Activated CD4-positive, alpha-beta T cell treated with anti-CD3 and anti-CD28 coated beads for 4 hours (primary cell): ENCODE results near the gene ATP12A.

Source experiments
- DNase-seq, 2 donors: peaks; one replicate each; pipeline ENCODE4 v3.0.0-alpha.2; 2020

The ATP12A gene

DNA sequence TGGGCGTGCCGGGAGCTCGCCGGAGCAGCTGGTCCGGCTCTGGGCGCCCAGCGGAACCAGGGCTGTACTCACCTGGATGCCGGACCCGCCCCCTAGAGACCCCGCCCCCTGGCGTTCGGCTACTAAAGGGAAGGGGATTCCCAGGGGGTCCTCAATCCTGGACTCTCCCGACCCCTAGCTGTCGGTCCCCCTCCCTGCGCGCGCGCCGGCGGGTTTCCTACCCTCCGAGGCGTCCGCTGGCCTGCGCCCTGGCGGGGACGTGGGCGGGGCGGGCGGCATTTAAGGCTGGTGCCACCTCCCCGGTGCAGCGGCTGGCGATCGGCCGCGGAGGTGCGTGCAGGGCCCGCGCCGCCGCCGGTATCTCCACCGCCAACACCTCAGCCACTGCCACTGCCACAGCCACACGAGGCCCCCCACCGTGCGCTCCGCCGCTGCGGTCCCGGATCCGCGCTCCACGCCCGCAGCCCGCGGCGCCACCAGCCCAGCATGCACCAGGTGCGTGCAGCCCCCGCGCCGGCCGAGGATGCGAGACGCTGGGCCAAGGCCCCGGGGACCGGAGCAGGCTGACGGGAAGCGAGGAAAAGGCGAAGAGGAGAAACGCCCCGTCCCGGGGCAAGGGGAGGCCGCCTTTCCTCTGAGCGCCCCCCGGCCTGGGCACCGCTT is at the start of gene ATP12A:
Gene ATP12A (plus strand): TSS at position 151 of the 663 bp plus-strand sequence. CDS start 336 bp downstream, at position 487.
- peak; percentile 23 to 29 for DNase-seq

DNA sequence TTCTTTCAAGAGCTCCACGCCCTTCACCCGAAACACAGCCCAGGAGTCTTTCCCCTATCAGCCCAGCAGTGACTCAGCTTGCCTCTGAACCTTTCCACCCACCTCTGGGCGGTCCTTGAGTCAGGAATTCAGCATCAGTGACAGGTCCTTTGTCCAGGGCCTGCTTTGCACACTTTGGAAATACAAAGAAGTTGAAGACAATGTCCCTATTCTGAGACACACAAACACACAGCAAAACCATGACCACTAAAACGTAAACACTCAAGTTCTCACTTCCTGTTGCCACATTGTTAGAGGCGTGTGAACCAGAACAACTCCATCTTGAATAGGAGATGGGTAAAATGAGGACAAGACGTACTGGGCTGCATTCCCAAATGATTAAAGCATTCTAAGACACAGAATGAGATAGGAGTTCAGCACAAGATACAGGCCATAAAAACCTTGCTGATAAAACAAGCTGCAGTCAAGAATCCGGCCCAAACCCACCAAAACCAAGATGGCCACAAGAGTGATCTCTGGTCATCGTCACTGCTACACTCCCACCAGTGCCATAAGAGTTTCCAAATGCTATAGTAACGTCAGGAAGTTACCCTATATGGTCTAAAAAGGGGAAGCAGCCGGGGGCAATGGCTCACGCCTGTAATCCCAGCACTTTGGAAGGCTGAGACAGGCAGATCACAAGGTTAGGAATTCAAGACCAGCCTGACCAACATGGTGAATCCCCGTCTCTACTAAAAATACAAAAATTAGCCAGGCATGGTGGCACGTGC is 49.2 kb upstream of the ATP12A start:
- no peak for DNase-seq

DNA sequence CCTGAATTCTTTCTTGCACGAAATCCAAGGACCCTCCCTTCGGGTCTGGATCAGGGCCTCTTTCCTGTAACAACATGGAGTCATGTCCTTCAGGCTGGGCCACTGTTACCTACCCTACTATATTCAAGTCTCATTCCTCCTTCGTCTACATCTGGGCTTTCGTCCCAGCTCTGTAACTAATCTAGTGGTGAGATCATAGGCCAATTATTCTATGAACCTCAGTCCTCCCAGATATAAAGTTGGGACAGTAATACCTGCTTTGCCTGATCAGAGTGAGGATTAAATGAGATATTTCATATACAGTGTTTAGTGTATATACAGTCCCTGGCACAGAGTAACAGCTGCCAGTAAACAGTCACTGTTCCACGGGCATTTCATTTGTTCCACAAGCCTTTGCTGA is 48.3 kb upstream of the ATP12A start:
- DNase-seq = no peak

DNA sequence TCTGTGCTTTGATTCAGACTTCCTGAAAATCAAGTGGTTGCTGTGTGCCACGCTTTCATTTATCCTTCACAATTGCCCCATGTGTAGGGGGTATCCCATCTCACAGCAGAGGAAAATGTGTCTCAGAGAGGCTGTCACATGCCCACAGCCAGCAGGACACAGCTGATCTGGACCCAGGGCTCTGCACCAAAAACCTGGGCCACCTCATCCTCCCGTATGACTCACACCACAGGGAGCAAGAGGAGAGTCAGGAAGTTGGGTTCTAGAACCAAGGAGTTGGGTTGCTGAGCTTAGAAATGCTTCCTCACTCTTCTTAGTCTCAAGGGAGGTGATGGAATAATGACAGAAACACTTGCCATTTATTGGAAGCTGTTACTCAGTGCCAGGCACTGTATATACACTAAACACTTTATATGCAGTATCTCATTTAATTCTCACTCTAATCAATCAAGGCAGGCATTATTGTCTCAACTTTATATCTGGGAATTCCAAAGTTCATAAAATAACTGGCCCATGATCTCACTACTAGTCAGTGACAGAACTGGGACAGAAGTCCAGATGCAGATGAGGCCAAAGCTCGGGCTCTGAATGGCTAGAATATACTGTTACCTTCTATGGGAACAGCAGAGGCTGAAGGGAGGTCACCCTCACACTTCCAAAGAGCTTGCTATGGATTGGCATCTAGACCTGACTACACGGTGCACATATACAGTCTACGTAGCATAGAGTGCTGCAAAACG is 47.7 kb upstream of the ATP12A start:
- no peak for DNase-seq

DNA sequence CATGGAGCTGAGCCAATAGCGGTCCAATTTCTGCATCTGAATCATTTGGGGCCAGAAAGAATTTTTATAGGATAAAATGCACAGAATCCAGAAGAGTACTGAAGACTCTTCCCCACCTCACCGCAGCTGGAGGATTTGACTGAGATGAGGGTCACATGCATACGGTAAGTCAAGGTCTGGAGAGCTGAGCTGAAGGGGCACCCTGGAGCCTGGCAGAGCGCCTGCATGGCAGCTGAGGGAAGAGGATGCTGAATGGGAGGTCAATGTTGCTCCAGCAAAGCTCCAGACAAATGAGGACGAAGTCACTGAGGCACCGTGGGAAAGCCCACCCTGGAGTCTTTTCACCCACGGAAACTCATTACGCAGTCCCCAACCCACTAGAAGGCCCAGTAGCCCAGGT is 43.4 kb upstream of the ATP12A start:
- no peak for DNase-seq

DNA sequence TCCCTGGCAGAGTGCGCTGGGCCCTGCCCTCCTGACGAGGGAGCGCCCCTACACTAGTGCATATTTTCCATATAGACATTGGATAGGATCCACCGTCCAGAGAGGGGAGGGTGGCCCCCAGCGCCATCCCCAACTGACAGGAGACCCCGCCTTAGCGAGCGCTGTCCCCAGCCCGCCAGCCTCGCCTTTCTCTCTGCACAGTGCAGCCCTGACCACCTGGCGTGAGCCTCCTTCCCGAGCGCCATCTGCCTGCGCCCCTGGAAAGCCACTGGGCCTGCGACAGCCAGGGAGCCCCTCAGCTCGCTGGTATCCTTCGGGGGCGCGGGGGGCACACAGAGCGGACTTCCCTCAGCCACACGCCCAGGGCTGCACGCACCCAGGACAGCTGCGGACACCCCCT is 42.1 kb upstream of the ATP12A start:
- no peak for DNase-seq

DNA sequence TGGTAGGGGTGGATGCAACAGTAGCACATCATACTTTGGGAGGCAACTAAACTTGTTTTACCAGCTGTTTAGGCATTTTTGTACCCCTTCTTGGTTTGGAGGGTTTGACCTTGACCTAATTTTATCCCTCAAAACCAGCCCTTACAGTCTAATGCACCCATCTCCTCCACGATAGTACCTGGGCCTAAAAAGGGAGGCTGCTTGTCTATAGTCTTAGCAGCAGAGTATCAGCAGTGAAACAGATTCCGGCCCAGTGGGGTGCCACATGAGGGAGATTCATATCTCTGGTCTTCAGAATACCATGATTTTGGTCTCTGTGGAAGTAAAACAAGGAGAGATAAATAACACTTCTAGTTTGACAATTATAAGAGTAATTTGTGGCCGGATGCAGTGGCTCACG is 39.5 kb upstream of the ATP12A start:
- no peak for DNase-seq

DNA sequence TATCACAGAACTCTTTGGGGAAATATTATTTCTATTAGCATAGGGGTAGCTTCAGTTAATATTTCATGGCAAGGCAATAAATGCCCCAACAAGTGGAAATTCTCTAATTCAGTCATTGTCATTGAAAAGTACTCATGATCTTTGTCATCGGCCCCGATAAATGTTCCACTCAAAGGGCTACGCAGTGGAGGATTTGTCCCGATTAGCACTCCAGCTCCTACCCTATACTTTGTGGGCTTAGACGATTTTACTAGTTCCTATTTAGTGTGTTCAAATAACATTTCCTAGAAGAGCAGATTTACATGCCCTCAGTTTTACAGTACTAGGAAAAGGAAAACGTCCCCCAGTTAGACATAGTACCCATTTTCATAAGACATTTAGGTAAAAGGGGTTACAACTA is 38.0 kb upstream of the ATP12A start:
- DNase-seq = no peak

DNA sequence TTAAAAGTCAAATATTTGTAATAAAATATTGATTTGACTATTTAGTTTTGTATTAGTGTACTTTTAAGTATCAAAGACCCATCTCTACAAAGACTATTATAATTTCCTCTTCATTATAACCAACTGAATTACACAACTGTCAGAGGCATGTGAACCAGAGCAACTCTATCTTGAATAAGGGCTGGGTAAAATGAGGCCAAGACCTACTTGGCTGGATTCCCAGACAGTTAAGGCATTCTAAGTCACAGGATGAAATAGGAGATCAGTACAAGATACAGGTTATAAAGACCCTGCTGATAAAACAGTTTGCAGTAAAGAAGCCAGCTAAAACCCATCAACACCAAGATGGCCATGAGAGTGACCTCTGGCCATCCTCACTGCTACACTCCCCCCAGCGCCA is 36.2 kb upstream of the ATP12A start:
- DNase-seq = no peak

DNA sequence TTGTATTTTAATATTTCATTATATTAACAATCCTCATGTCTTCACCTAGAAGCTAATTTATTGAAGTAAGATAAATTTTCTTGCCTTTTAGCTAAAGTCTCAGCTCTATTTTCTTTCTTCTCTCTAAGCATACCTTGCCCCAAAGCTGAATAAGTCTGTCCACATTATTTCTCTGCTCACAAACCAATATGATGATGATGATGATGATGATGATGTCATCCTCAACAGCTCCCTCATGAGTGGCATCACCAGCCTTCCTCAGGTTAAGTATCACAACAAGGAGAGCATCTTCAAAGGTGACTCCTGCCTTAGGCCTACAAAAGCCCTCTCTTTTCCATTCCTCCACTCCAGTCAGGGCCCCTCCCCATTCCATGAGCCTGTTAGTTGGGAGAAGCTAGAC is 31.9 kb upstream of the ATP12A start:
- DNase-seq = no peak

DNA sequence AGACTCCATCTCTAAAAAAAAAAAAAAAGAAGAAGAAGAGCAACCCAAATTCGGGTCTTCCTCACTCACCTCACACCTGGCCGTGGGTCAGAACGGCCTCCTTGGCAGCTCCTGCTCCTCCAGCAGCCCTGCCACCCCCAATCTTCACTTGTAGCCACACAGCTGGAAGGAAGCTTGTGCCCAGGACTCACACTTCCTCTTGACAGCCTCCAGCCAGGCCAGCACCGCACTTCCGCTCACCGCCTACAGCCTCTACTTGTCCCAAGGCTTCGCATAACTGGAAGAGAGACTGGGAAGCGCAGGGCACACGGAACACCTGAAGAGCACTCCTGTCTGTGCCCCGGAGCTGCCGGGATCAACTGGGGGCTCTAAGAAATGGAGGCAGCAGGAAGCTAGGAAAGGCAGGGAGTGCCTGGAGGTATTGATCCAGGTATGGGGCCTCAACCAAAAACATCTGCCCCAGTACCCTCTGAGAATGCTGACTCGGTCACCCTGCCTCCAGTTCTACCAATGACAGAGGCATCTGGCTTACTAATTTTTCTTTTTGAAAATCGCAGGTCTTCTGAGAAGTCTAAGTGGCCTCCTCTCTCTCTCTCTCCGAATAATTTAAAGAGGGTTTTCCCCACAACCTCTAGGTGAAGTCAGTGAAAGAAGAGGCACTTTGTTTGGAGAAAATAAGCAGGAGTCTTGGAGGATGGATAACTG is 31.1 kb upstream of the ATP12A start:
- DNase-seq = no peak

DNA sequence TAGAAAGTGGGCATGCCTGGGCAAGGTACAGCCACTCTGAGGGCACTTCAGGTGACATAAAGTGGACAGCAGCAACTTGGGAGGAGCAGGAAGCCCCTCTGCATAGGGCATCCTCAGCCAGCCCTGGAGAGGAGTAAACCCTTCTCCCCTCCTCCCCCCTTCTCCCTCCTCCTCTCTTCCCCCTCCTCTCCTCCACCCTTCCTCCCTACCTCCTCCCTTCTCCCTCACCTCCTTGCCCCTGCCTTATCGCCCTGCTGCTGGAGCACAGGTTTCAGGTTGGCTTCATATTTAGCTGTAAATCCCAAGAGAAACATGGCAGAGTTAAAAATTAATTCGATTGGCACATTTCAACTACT is 30.5 kb upstream of the ATP12A start:
- DNase-seq = no peak

DNA sequence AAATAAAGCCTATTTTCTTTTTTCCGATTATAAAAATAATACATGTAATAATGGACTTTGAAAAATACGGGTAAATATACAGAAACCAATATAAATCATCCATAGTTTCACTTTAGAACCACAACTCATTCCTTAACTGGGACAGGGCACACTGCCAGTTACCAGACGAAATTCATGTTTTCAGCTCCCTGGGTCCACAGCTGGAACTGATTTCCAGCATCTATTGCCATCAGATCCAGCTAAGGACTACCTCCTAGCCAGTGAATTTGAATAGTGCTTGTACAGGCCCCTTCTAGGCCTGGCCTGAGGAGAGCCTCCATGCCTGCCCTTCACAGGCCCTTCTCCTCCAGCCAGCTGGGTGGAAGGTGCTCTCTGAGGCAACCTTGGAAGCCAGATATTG is 30.0 kb upstream of the ATP12A start:
- DNase-seq = no peak

DNA sequence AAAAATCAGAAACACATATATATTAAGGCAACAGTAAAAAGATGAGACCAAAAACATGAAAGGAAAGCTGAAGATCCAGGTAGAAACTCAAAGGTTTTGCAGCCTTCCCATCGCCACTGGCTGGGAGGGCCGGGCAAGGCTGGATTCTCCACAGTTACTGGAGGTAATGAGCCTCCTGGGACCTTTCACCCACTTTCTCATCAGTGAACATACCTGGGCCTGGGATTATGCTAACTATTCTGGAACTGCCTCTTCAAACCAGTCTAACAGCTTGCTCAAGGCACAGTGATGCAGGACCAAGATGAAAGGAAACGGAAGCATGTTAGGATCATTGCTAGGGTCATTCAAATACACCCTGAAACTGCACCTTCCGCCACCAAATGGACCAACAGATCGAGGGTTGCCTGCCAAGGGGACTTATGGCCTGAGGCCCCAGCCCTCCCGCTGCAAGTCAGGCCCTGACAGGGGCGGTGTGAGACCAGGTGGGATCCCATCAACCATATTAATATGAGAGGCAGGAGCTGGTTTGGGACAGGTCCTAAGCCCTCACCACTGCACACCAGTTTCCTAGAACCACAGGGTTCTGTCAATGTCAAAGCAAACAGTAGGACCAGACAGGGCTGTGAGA is 28.4 kb upstream of the ATP12A start:
- no peak for DNase-seq

DNA sequence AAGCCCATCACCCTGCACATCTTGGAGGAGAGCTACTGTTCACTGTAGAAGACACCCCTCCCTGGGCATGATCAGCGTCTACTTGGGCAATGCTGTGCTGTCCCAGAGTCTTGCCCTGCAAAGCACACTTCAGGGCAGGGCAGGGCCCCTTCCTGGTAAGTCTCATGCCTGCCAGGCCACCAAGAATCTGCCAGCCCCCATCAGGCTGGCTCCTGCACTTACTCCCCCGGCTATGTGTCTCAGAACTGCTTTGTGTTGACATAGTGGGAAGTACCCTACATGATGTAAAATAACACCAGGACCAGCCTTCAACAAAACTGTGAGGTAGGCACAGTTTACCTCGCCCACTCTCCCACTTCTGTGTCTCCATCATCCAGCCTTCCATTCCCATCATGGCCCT is 27.8 kb upstream of the ATP12A start:
- no peak for DNase-seq

DNA sequence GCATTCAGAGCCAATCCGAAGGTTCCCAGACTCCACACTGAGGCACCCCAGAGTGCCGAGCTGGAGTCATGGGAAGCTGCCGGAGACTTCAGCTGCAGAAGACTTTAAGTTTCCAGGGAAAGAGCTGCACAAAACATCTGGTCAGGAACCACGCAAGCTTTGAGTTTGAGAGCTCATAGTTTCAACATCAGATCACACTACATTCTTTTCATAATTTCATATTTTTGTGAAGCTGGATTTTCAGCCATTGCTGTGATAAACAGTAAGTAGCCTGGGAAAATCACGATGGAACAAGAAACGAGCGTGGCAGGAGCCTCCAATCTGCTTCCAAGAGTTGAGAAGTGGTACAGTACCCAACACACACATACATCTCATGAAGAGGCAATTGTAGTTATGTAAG is 25.5 kb upstream of the ATP12A start:
- no peak for DNase-seq

DNA sequence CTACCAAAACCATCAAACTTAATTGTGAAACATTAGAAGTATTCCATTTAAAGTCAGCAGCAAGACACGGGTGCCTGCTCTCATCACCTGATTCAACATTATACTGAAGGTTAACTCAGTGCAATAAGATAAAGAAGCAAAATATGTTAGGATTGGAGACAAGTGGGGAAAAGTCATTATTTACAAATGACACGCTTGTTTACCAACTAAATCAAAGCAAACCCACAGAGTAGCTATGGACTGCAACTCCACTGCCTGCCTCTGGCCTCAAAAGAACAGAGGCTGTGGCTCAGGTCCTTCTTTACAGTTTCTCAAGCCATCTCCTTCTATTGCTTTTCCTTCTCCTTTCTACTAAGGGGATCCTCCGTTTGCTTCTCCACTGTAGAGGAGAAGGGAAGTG is 21.0 kb upstream of the ATP12A start:
- DNase-seq = no peak

DNA sequence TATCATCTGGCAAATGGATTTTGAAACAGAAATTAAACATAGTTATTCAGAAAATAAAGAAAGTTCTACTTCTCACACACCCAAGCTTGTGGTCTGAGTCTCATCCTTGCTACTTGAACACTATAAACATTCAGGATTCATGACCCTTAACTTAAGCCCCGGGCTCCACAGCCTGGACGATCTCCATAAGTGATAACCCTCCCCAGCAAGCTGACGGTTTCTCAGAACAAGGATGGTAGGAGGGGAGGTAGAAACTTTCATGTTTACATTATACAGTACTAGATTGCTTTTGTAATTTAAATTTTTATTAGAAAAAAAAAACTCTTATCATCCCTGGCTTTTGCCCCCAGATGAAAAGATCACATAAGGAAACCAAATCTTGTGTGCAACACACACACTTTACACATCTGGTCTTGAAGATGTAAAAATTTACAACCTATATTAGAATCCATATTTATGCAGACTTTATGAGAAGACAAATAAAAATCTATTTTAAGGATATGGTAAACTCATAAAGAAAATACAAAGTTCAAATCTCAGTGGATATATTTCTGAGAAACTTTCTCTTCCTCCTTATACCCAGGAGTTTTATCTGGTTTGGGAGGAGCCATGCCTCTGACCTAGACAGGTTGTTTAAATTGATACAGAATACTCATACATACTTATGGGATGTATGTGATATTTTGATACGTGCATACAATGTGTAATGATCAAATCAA is 20.0 kb upstream of the ATP12A start:
- DNase-seq = no peak

DNA sequence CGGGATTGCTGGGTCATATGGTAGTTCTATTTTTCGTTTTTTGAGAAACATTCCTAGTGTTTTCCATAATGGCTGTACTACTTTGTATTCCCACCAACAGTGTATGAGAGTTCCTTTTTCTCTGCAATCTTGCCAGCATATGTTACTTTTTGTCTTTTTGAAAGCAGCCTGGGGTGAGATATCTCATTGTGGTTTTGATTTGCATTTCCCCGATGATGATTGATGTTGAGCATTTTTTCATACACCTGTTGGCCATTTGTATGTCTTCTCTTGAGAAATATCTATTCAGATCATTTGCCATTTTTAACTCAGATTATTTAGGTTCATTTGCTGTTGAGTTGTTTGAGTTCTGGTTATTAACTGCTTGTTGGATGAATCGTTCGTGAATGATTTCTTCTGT is 18.5 kb upstream of the ATP12A start:
- DNase-seq = no peak

DNA sequence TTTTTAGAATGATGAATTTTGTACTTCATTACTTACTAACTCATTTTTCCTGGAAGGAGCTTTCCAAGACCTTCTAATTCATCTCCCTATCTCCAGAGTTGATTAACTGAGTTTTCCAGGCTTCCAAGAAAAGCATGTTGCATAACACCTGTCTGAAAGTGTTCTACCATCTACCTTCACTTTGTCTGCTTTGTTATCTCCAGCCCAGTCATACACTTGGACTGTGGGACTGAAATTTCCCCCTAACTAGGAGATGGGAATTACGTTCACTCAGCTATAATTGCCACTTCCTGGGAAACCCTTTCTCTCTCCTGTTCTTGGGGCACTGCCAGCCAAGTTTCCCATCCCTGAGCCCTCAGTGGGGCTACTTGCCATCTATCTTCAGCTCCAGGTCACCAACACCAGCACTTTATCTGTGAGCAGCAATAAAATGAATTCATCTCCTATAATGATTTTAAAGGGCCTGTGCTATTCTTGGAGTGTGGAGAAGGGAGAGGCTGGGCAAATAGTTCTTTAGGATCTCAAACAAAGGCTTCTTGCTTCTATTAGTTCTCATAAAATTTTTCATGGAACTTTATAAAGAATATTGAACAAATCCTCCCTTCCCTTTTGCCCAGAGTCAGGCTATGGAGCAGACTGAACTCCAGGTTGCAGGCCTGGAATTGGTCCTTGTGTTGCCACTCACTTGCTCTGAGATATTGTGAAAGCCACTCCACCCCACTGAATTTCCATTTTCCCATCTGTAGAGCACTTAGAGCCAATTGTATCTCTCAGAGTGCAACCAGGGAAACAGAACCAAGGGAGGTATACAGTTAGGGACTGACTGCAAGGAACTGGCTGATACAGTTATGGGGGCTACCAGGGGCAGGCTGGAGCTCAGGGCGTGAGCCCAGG is 17.8 kb upstream of the ATP12A start:
- DNase-seq = no peak

DNA sequence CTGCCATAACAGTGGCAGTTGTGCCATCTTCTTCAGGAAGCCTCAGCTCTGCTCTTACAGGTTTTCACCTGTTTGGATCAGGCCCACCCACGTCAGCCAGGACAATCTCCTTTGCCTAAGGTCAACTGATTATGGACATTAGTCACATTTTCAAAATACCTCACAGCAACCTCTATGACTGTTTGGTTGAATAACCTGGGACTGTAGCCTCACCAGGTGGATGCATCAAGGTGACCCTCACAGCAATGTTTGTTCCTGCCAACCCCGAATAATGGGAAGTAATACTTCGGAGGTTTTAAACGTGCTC is 17.2 kb upstream of the ATP12A start:
- no peak for DNase-seq

DNA sequence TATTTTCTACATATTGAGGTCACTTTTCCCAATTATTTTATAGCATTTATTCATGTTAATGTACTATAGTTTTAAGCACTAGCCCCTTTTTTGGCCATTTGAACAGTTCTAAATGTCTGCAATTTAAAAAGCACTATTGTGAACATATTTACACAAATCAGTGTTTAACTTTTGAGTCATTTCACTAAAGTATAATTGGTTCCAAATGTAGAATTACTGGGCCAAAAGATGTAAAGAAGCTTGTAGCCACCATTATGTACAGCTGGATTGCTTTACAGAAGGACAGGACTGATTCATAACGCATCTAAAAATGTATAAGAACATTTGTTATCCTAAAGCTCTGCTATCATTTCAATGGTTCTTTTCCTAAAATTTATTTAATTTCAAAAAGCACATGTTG is 16.6 kb upstream of the ATP12A start:
- DNase-seq = no peak
